Activated CD4-positive, alpha-beta T cell treated with anti-CD3 and anti-CD28 coated beads for 36 hours (primary cell): ENCODE results near the gene ADGRG1. TPM values are rescaled to one million over a fixed set of nuclear protein-coding genes. Genes with fewer than 3 reads are reported as not detected.
A peak's percentile ranks its signal among the peaks of the same experiment; 100 is the strongest.

Experiments
- ATAC-seq: fragments of 200-7000 bp; cut with Tn5 transposase; one replicate; pipeline ENCODE4 v1.10.0; 2021; ENCODE audit warnings: mild to moderate bottlenecking, moderate library complexity
- CTCF ChIA-PET: fragments of 350-600 bp; sonication (Branson Sonifier 250); formaldehyde crosslinking; loops from one replicate; lab custom pipeline; 2021; ENCODE audit warnings: antibody characterized with exemption; lab: Charles Lee
- POLR2A ChIA-PET: fragments of 350-600 bp; sonication (Branson Sonifier 250); formaldehyde crosslinking; loops from one replicate; lab custom pipeline; 2021; ENCODE audit warnings: antibody characterized with exemption, inconsistent platforms; lab: Charles Lee
- DNase-seq: peaks from one replicate; pipeline ENCODE4 v3.0.0-alpha.2; 2020
- H3K27ac Mint-ChIP-seq: one replicate; pipeline ENCODE4 v1.8.0; 2021; ENCODE audit warnings: mixed read lengths
- H3K27me3 Mint-ChIP-seq: one replicate; pipeline ENCODE4 v1.8.0; 2021; ENCODE audit warnings: mixed read lengths
- H3K36me3 Mint-ChIP-seq: one replicate; pipeline ENCODE4 v1.8.0; 2021; ENCODE audit warnings: low read depth, mixed read lengths
- H3K4me1 Mint-ChIP-seq: one replicate; pipeline ENCODE4 v1.8.0; 2021; ENCODE audit warnings: mixed read lengths
- H3K4me3 Mint-ChIP-seq: one replicate; pipeline ENCODE4 v1.8.0; 2021; ENCODE audit warnings: mild to moderate bottlenecking, moderate library complexity, mixed read lengths
- H3K9me3 Mint-ChIP-seq: one replicate; pipeline ENCODE4 v1.8.0; 2021; ENCODE audit warnings: low read depth, mixed read lengths
- intact Hi-C, 2 experiments: fragments of 100-400 bp; cut with DNase I in 1 of 2; cut with micrococcal nuclease in 1 of 2; formaldehyde crosslinking; loops; one replicate each; pipeline versions ENCODE4 v1.14.2 to v1.15.1; 2022 to 2024; cut with DNase I, micrococcal nuclease
- total RNA-seq, 2 experiments: library from RNA; stranded (reverse); gene quantifications; one replicate each; pipeline ENCODE4 v1.2.3, GENCODE V29; 2021

ADGRG1 gene
- total RNA-seq, 2 experiments from 2014 or later: 6.3 to 6.8 TPM

GRCh38 chr16:57690782-57691471 lies 62.5 kb downstream of the ADGRG1 start:
- Mint-ChIP-seq H3K27me3 (no peaks in the 10 kb centered on the region), H3K27ac (no peak overlapping the region), H3K4me3 (no peak overlapping the region), H3K36me3 (no peaks in the 10 kb centered on the region), H3K9me3 (no peaks in the 10 kb centered on the region), H3K4me1 (peaks cover 18% of the 10 kb centered on the region)
- ChIA-PET CTCF (interaction anchor here (0.6 to 1.5 kb wide), 3 partner anchors 115 to 559 kb away, joined by 3 to 8 read pairs (median 3); a partner anchor contains a TSS), POLR2A (no interaction called here)
- intact Hi-C loops: no loop called here
- DNase-seq (no peak), ATAC-seq (no peak)

DNA sequence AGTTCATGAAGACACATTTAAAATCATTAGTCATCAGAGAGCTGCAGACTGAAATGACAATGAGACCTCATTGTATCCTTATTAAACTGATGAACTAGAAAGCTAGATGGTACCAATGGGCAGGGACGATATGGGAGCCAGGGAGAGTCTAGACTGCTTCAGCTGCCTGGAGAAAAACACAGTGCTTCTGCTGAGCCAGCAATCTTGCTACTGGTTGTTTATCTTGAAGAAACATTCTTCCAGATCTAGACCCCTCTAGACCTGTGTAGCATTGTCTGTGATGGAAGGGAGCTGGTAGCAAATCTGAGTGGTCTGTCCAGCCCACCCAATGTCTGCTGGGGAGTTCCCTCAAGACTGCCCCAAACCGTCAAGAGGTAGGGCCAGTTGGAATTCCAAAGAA lies 64.2 kb downstream of the ADGRG1 start:
- ChIA-PET POLR2A (interaction anchor here (0.7 kb wide), 1 partner anchor 806 kb away, joined by 3 read pairs; no protein-coding TSS in a partner anchor), CTCF (interaction anchor here (1.1 kb wide), 1 partner anchor 37 kb away, joined by 3 read pairs; no protein-coding TSS in a partner anchor)
- H3K9me3 Mint-ChIP-seq: no peaks in the 10 kb centered on the region
- intact Hi-C loops: no loop called here
- DNase-seq (no peak), ATAC-seq (no peak)
- peaks cover 18% of the 10 kb centered on the region for H3K4me1 Mint-ChIP-seq
- H3K4me3 Mint-ChIP-seq: no peak overlapping the region
- no peaks in the 10 kb centered on the region for H3K27me3 Mint-ChIP-seq
- H3K36me3 Mint-ChIP-seq: no peaks in the 10 kb centered on the region
- H3K27ac Mint-ChIP-seq: no peak overlapping the region

DNA sequence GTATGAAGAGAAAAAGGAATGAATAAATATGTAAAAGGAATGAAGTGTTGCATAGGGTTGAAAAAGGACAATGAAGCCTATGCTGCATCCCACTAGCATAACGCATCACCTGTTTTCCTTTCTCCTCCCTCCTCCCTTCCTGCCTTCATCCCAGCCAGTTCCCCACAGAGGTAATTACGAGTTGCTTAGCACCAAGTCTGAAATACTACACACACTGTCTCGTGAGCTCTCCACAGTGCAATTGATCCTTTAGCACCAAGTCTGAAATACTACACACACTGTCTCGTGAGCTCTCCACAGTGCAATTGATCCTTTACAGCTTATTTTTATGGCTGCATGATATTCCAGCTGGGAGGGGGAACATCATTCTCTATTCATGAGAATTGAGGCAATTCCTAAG lies 65.1 kb downstream of the ADGRG1 start:
- DNase-seq (no peak), ATAC-seq (no peak)
- H3K27me3 Mint-ChIP-seq: no peaks in the 10 kb centered on the region
- H3K4me3 Mint-ChIP-seq: no peak overlapping the region
- no peaks in the 10 kb centered on the region for H3K36me3 Mint-ChIP-seq
- intact Hi-C loops: no loop called here
- H3K27ac Mint-ChIP-seq: no peak overlapping the region
- CTCF ChIA-PET: interaction anchor here (1.1 kb wide), 1 partner anchor 38 kb away, joined by 3 read pairs; no protein-coding TSS in a partner anchor
- POLR2A ChIA-PET: no interaction called here
- H3K4me1 Mint-ChIP-seq: peaks cover 18% of the 10 kb centered on the region
- H3K9me3 Mint-ChIP-seq: no peaks in the 10 kb centered on the region

- no peak for ATAC-seq
- CTCF ChIA-PET: interaction anchor here (0.5 kb wide), 1 partner anchor 63 kb away, joined by 3 read pairs; no protein-coding TSS in a partner anchor
- Mint-ChIP-seq H3K27me3 (no peaks in the 10 kb centered on the region), H3K36me3 (no peaks in the 10 kb centered on the region), H3K4me3 (no peak overlapping the region), H3K27ac (no peak overlapping the region), H3K4me1 (peaks cover 16% of the 10 kb centered on the region), H3K9me3 (no peaks in the 10 kb centered on the region)
- no peak for DNase-seq
- POLR2A ChIA-PET: no interaction called here
- intact Hi-C loops: no loop called here
Measured at GRCh38 chr16:57694231-57694724, 65.8 kb downstream of the ADGRG1 start.

GRCh38 chr16:57694725-57695679 lies 66.6 kb downstream of the ADGRG1 start, which contains the start of gene DRC7:
Gene DRC7 (plus strand): TSS chr16:57694806. CDS start chr16:57697950, 3,144 bp downstream.
- intact Hi-C loops: no loop called here
- H3K4me1 Mint-ChIP-seq: peaks cover 8% of the 10 kb centered on the region
- H3K9me3 Mint-ChIP-seq: no peaks in the 10 kb centered on the region
- CTCF ChIA-PET: interaction anchor here (0.5 kb wide), 1 partner anchor 62 kb away, joined by 3 read pairs; no protein-coding TSS in a partner anchor
- no peaks in the 10 kb centered on the region for H3K36me3 Mint-ChIP-seq
- POLR2A ChIA-PET: no interaction called here
- ATAC-seq (peak; percentile 68), DNase-seq (peak; percentile 40)
- no peaks in the 10 kb centered on the region for H3K27me3 Mint-ChIP-seq
- peak within 1 kb of the TSS; percentile 24 for H3K27ac Mint-ChIP-seq
- peak within 1 kb of the TSS; percentile 6 for H3K4me3 Mint-ChIP-seq

DNA sequence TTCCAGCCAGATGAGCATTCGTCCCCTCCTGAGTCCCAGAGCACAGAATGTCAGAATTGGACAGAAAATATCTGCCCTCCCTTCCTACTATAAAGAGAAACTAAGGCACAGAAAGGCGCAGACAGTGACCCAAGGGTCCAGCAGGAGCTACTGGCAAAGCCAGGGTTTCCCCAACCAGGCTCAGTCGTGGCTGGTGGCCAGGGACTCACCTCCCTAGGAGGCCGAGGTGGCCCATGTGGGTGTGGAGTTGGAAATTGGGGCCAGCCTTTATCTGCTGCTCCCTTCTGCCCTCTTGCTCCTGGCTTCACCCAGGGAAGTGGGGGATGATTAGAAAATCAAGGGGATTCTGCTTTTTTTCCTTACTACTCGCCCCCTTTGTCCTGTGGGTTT lies 67.2 kb downstream of the ADGRG1 start:
- ChIA-PET CTCF (interaction anchor here (0.7 kb wide), 1 partner anchor 341 kb away, joined by 4 read pairs; no protein-coding TSS in a partner anchor), POLR2A (no interaction called here)
- H3K4me1 Mint-ChIP-seq: peaks cover 5% of the 10 kb centered on the region
- intact Hi-C loops: no loop called here
- H3K9me3 Mint-ChIP-seq: no peaks in the 10 kb centered on the region
- H3K27ac Mint-ChIP-seq: no peak overlapping the region
- no peaks in the 10 kb centered on the region for H3K36me3 Mint-ChIP-seq
- DNase-seq (no peak), ATAC-seq (no peak)
- H3K27me3 Mint-ChIP-seq: no peaks in the 10 kb centered on the region
- H3K4me3 Mint-ChIP-seq: no peak overlapping the region

- H3K4me3 Mint-ChIP-seq: no peak overlapping the region
- POLR2A ChIA-PET: no interaction called here
- CTCF ChIA-PET: interaction anchor here (0.7 kb wide), 1 partner anchor 340 kb away, joined by 4 read pairs; no protein-coding TSS in a partner anchor
- ATAC-seq (no peak), DNase-seq (no peak)
- H3K4me1 Mint-ChIP-seq: peaks cover 5% of the 10 kb centered on the region
- no peaks in the 10 kb centered on the region for H3K36me3 Mint-ChIP-seq
- H3K27ac Mint-ChIP-seq: no peak overlapping the region
- no peaks in the 10 kb centered on the region for H3K27me3 Mint-ChIP-seq
- intact Hi-C loops: no loop called here
- H3K9me3 Mint-ChIP-seq: no peaks in the 10 kb centered on the region
Measured at GRCh38 chr16:57696240-57696639, 67.8 kb downstream of the ADGRG1 start.

DNA sequence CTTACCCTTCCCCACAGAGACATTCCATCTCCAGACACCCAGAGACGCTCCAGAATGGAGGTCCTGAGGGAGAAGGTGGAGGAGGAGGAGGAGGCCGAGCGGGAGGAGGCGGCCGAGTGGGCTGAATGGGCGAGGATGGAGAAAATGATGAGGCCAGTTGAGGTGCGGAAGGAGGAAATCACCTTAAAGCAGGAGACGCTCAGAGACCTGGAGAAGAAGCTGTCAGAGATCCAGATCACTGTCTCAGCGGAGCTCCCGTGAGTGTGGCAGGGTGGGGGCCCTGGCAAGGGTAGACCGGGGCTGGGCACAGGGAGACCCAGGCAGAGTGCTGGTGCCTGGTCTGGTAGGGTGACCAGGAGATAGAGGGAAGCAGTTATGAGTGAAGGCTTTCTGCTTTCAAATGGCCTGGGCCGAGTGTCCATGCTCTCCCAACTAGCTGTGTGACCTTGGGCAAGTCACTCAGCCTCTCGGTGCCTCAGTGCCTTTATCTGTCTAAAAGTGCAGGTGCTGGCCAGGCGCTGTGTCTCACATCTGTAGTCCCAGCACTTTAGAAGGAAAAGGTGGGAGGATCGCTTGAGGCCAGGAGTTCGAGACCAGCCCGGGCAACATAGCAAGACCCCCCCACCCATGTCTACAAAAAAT lies 69.6 kb downstream of the ADGRG1 start:
- no peak for ATAC-seq
- H3K4me1 Mint-ChIP-seq: peaks cover 5% of the 10 kb centered on the region
- no peaks in the 10 kb centered on the region for H3K27me3 Mint-ChIP-seq
- intact Hi-C loops: no loop called here
- POLR2A ChIA-PET: no interaction called here
- no peak for DNase-seq
- no peaks in the 10 kb centered on the region for H3K36me3 Mint-ChIP-seq
- CTCF ChIA-PET: interaction anchor here (0.7 kb wide), 1 partner anchor 89 kb away, joined by 3 read pairs; no protein-coding TSS in a partner anchor
- no peaks in the 10 kb centered on the region for H3K9me3 Mint-ChIP-seq
- no peak overlapping the region for H3K4me3 Mint-ChIP-seq
- H3K27ac Mint-ChIP-seq: no peak overlapping the region

DNA sequence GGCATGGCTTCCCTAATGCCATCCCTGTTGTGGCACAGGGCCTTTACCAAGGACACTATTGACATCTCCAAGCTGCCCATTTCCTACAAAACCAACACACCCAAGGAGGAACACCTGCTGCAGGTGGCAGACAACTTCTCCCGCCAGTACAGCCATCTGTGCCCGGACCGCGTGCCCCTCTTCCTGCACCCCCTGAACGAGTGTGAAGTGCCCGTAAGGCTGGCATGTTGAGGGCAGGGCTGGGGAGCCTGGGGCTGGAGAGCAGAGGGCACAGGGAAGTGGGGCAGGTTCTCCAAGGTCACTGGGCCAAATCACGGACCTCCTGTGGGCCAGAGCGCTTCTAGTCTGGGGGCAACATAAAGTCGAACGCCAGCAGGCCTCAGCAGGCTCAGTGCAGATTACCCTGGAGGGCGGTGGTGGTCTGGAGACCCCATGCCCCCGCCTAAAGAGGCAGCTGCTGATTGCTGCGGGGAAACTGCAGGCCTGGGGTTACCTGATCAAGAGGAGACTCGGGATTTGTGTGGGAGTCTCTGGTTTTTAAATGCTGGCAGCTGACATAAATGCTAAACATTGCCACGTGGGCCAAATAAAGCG lies 70.5 kb downstream of the ADGRG1 start:
- H3K36me3 Mint-ChIP-seq: no peaks in the 10 kb centered on the region
- no peaks in the 10 kb centered on the region for H3K27me3 Mint-ChIP-seq
- H3K4me3 Mint-ChIP-seq: no peak overlapping the region
- H3K4me1 Mint-ChIP-seq: peaks cover 5% of the 10 kb centered on the region
- intact Hi-C loops: no loop called here
- ATAC-seq (no peak), DNase-seq (no peak)
- H3K9me3 Mint-ChIP-seq: no peaks in the 10 kb centered on the region
- H3K27ac Mint-ChIP-seq: no peak overlapping the region
- CTCF ChIA-PET: interaction anchor here (0.8 kb wide), 1 partner anchor 90 kb away, joined by 4 read pairs; no protein-coding TSS in a partner anchor
- POLR2A ChIA-PET: no interaction called here

DNA sequence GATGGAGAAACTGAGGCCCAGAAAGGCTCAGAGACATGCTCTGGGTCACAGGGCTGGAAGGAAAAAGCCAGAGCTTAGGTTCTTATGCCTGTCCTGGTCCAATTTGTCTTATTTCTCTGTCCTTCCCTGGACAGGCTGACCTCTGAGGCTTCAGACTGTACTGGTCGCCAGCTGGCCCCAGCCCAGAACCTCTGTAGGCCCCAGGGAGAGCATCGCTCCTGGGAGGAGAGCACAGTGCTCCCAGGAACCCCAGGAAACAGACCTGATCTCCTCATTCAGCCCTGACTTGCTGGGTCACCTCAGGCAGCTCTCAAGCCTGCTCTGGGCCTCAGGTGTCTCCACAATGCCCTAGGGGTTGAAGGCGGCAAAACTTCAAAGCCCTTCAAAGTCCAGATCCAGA lies 71.1 kb downstream of the ADGRG1 start:
- no peak for ATAC-seq
- H3K27me3 Mint-ChIP-seq: no peaks in the 10 kb centered on the region
- peaks cover 5% of the 10 kb centered on the region for H3K4me1 Mint-ChIP-seq
- no peak overlapping the region for H3K4me3 Mint-ChIP-seq
- H3K9me3 Mint-ChIP-seq: no peaks in the 10 kb centered on the region
- intact Hi-C loops: no loop called here
- no peak overlapping the region for H3K27ac Mint-ChIP-seq
- DNase-seq: no peak
- H3K36me3 Mint-ChIP-seq: no peaks in the 10 kb centered on the region
- CTCF ChIA-PET: interaction anchor here (0.8 kb wide), 1 partner anchor 90 kb away, joined by 4 read pairs; no protein-coding TSS in a partner anchor
- POLR2A ChIA-PET: no interaction called here
